HCT116 (cell line): ENCODE measurements around the gene HCAR3.

Experiments
- ATF3 ChIP-seq: IDR thresholded peaks from 2 replicates; pipeline ENCODE4 v1.6.1; 2012
- FOSL1 ChIP-seq: IDR thresholded peaks from 2 replicates; pipeline ENCODE4 v1.6.1; 2012; ENCODE audit warnings: low read depth
- SP1 ChIP-seq: IDR thresholded peaks from 2 replicates; pipeline ENCODE4 v1.6.1; 2012; ENCODE audit warnings: low read depth

GRCh38 chr12:122687086-122687485, 29.5 kb downstream of the HCAR3 start:
- no peak for TF ChIP-seq ATF3
- TF ChIP-seq FOSL1, result no peak
- TF ChIP-seq SP1, result no peak
